Panc1 (cell line): Measurements from ENCODE around the gene TECR. TPM values are rescaled to one million over a fixed set of nuclear protein-coding genes. Genes with fewer than 3 reads are reported as not detected.
A peak's percentile ranks its signal among the peaks of the same experiment; 100 is the strongest.

Source experiments
- ATAC-seq: fragments of 200-7000 bp; cut with Tn5 transposase; 2 replicates; pipeline ENCODE4 v1.9.1; 2020; ENCODE audit warnings: mild to moderate bottlenecking, moderate library complexity
- BruUV-seq: library from RNA; stranded (reverse); fragments of 400-500 nt; replicated peaks from 2 replicates; lab custom pipeline; 2021; lab: Mats Ljungman, UMichigan
- CTCF ChIA-PET: fragments of 300-600 bp; sonication (Branson Sonifier 250); formaldehyde crosslinking; loops from one replicate; lab custom pipeline; 2022; ENCODE audit warnings: antibody characterized with exemption; lab: Charles Lee
- POLR2A ChIA-PET: fragments of 300-600 bp; sonication (Branson Sonifier 250); formaldehyde crosslinking; loops from one replicate; lab custom pipeline; 2022; ENCODE audit warnings: antibody characterized with exemption; lab: Charles Lee
- DNase-seq: peaks from one replicate; pipeline ENCODE4 v3.0.0-alpha.2; 2010; ENCODE audit warnings: low read depth, low spot score
- H3K27ac ChIP-seq: 2 replicates; pipeline ENCODE4 v1.5.1; 2011; ENCODE audit warnings: mild to moderate bottlenecking, low read length, inconsistent platforms
- H3K27me3 ChIP-seq: fragments of 200-500 bp; sonication (Bioruptor generic); 2 replicates; pipeline ENCODE4 v1.6.0; 2014; ENCODE audit warnings: low read length, inconsistent platforms; ENCODE audit not compliant: control insufficient read depth, insufficient read depth
- H3K36me3 ChIP-seq: fragments of 200-500 bp; sonication (Bioruptor generic); 2 replicates; pipeline ENCODE4 v1.5.1; 2014; ENCODE audit warnings: inconsistent platforms, mild to moderate bottlenecking, low read length, moderate library complexity; ENCODE audit not compliant: control insufficient read depth, insufficient read depth
- H3K4me1 ChIP-seq: 2 replicates; pipeline ENCODE4 v1.5.1; 2011; ENCODE audit warnings: inconsistent platforms, mild to moderate bottlenecking, low read length, moderate library complexity; ENCODE audit not compliant: control insufficient read depth, insufficient read depth
- H3K4me3 ChIP-seq, 2 experiments: 2 replicates each; pipeline ENCODE4 v1.5.1; 2011 to 2012; ENCODE audit warnings: low read depth in 2 of 2, low read length in 2 of 2, mild to moderate bottlenecking in 2 of 2, inconsistent platforms in 1 of 2, moderate library complexity in 1 of 2
- H3K9me3 ChIP-seq: fragments of 200-500 bp; sonication (Bioruptor generic); 2 replicates; pipeline ENCODE4 v1.5.1; 2014; ENCODE audit warnings: low read depth, mild to moderate bottlenecking, inconsistent platforms, low read length, moderate library complexity; ENCODE audit not compliant: control insufficient read depth, insufficient read depth
- CTCF ChIP-seq: fragments of 450-650 bp; IDR thresholded peaks from 2 replicates; pipeline ENCODE4 v1.5.1; 2017; ENCODE audit warnings: mild to moderate bottlenecking
- POLR2AphosphoS5 ChIP-seq: IDR thresholded peaks from 2 replicates; pipeline ENCODE4 v1.6.1; 2012; ENCODE audit warnings: mild to moderate bottlenecking, low read depth, low read length, moderate library complexity
- REST ChIP-seq, 2 experiments: IDR thresholded peaks; 2 replicates each; pipeline ENCODE4 v1.6.1; 2011 to 2012; ENCODE audit warnings: low read depth in 2 of 2, control low read depth in 1 of 2, low read length in 1 of 2, mild to moderate bottlenecking in 1 of 2, moderate library complexity in 1 of 2; ENCODE audit not compliant: insufficient read depth in 1 of 2
- SIN3A ChIP-seq: IDR thresholded peaks from 2 replicates; pipeline ENCODE4 v1.6.1; 2012; ENCODE audit warnings: low read depth, mild to moderate bottlenecking, low read length, moderate library complexity, borderline replicate concordance; ENCODE audit not compliant: insufficient read depth
- TCF7L2 ChIP-seq: IDR thresholded peaks from 2 replicates; pipeline ENCODE4 v1.6.1; 2011; ENCODE audit warnings: mild to moderate bottlenecking, low read depth, low read length, inconsistent platforms
- in situ Hi-C: cut with HindIII; loops from 2 replicates; pipeline ENCODE4 v1.10.0; 2016; ENCODE audit warnings: low sequenced_read_pairs, low pct_unique_long_range_greater_than_20kb
- intact Hi-C: fragments of 100-400 bp; cut with micrococcal nuclease; formaldehyde crosslinking; loops from one replicate; pipeline ENCODE4 v1.10.0; 2022; ENCODE audit not compliant: unreplicated experiment
- total RNA-seq: library from RNA; stranded (reverse); gene quantifications from one replicate; pipeline ENCODE4 v1.2.1, GENCODE V29; 2021; ENCODE audit not compliant: unreplicated experiment

Gene TECR
- total RNA-seq, 1 experiment from 2014 or later: 233 TPM

- ATAC-seq: no peak
- Histone ChIP-seq H3K9me3 (no peaks in the 10 kb centered on the region), H3K4me3 (no peak overlapping the region), H3K27ac (peak overlapping the region; percentile 54), H3K36me3 (peaks cover 5% of the 10 kb centered on the region; the same call in 1 of the 2 replicates), H3K4me1 (peaks cover 26% of the 10 kb centered on the region), H3K27me3 (no peaks in the 10 kb centered on the region)
- POLR2A ChIA-PET: interaction anchor here (0.6 to 0.7 kb wide), 3 partner anchors 8 to 31 kb away, joined by 3 to 6 read pairs (median 4); no protein-coding TSS in a partner anchor
- no peak for DNase-seq
- no TSS peak for BruUV-seq
- no peak for TF ChIP-seq CTCF
- no peak for TF ChIP-seq REST (IDR thresholded peaks at IDR 0.05; ENCODE audit: insufficient read depth in 1 of 2, low read depth in 2 of 2, low read length in 1 of 2)
- TF ChIP-seq TCF7L2: no peak
- no peak for TF ChIP-seq POLR2AphosphoS5
- no peak for TF ChIP-seq SIN3A
- CTCF ChIA-PET: interaction anchor here (0.6 kb wide), 1 partner anchor 28 kb away, joined by 5 read pairs; no protein-coding TSS in a partner anchor
- in situ Hi-C loops (no loop called here), intact Hi-C loops (no loop called here)
These were observed 4.1 kb downstream of the TECR start for GRCh38 chr19:14533450-14533849.

GRCh38 chr19:14536926-14537692 lies 7.7 kb downstream of the TECR start:
- peak overlapping the region in 1 of 2 experiments; percentile 31; a peak in 2 of 4 replicates for H3K4me3 ChIP-seq
- POLR2A ChIA-PET: interaction anchor here (0.6 kb wide), 1 partner anchor 20 kb away, joined by 5 read pairs; no protein-coding TSS in a partner anchor
- peaks cover 13% of the 10 kb centered on the region for H3K4me1 ChIP-seq
- no peaks in the 10 kb centered on the region for H3K9me3 ChIP-seq
- TSS peak; percentile 13 for BruUV-seq
- no peaks in the 10 kb centered on the region for H3K27me3 ChIP-seq
- ATAC-seq: peak; percentile 84
- H3K36me3 ChIP-seq: no peaks in the 10 kb centered on the region
- CTCF ChIA-PET: no interaction called here
- TF ChIP-seq REST (IDR thresholded peaks at IDR 0.05; ENCODE audit: insufficient read depth in 1 of 2, low read depth in 2 of 2, low read length in 1 of 2) (no peak), POLR2AphosphoS5 (no peak), SIN3A (no peak), TCF7L2 (no peak), CTCF (no peak)
- no peak for DNase-seq
- in situ Hi-C loops: no loop called here
- intact Hi-C loops: no loop called here
- no peak overlapping the region for H3K27ac ChIP-seq
